T-helper 9 cell (primary cell): ENCODE data around the gene RRAGD.
A peak's percentile ranks its signal among the peaks of the same experiment; 100 is the strongest.
"Not testable (repeated sequence)": the region's sequence is repeated elsewhere in the genome, so short reads cannot be mapped to it uniquely, and the experiment has no call there.

ENCODE experiments used
- DNase-seq: peaks from one replicate; pipeline ENCODE4 v3.0.0-alpha.2; 2020

Gene RRAGD

GRCh38 chr6:89411145-89412070, 665 bp downstream of the RRAGD start:
- peak; percentile 15 for DNase-seq

GRCh38 chr6:89410788-89411144, 1.3 kb downstream of the RRAGD start:
- no peak for DNase-seq

GRCh38 chr6:89410231-89410761, 1.8 kb downstream of the RRAGD start:
- no peak for DNase-seq

GRCh38 chr6:89409461-89410035, 2.5 kb downstream of the RRAGD start:
- DNase-seq, result no peak

GRCh38 chr6:89406141-89406540, 5.9 kb downstream of the RRAGD start:
- no peak for DNase-seq

- DNase-seq, result no peak
Measured at GRCh38 chr6:89404512-89404911, 7.6 kb downstream of the RRAGD start.

GRCh38 chr6:89402776-89403175, 9.3 kb downstream of the RRAGD start:
- no peak for DNase-seq

- DNase-seq, result no peak
Measured at GRCh38 chr6:89400912-89401399, 11.1 kb downstream of the RRAGD start.

GRCh38 chr6:89400050-89400449, 12.0 kb downstream of the RRAGD start:
- DNase-seq, result no peak

- no peak for DNase-seq
Measured at GRCh38 chr6:89398762-89399525, 13.1 kb downstream of the RRAGD start.

- DNase-seq, result not testable (repeated sequence)
Measured at GRCh38 chr6:89397884-89398283, 14.2 kb downstream of the RRAGD start.

- no peak for DNase-seq
Measured at GRCh38 chr6:89393659-89394058, 18.4 kb downstream of the RRAGD start.

GRCh38 chr6:89392823-89393222, 19.2 kb downstream of the RRAGD start:
- no peak for DNase-seq

GRCh38 chr6:89388846-89389245, 23.2 kb downstream of the RRAGD start:
- DNase-seq, result no peak

- DNase-seq, result no peak
Measured at GRCh38 chr6:89387516-89388201, 24.4 kb downstream of the RRAGD start.

- no peak for DNase-seq
Measured at GRCh38 chr6:89386917-89387491, 25.1 kb downstream of the RRAGD start.

- DNase-seq, result no peak
Measured at GRCh38 chr6:89385846-89386245, 26.2 kb downstream of the RRAGD start.

GRCh38 chr6:89385156-89385667, 26.9 kb downstream of the RRAGD start:
- no peak for DNase-seq

GRCh38 chr6:89381031-89381430, 31.0 kb downstream of the RRAGD start:
- DNase-seq, result no peak

- no peak for DNase-seq
Measured at GRCh38 chr6:89379281-89379680, 32.8 kb downstream of the RRAGD start.

GRCh38 chr6:89378628-89379027, 33.4 kb downstream of the RRAGD start:
- DNase-seq, result no peak
